Activated naive CD4-positive, alpha-beta T cell treated with anti-CD3 and anti-CD28 coated beads, Interleukin-2, amount 50 U/mL, for 24 hours (primary cell): Measurements from ENCODE around the gene ANXA1.
"Not testable (repeated sequence)": the region's sequence is repeated elsewhere in the genome, so short reads cannot be mapped to it uniquely, and the experiment has no call there.

Experiments used
- H3K27ac Mint-ChIP-seq: one replicate; pipeline ENCODE4 v1.8.0; 2021; ENCODE audit warnings: mild to moderate bottlenecking, mixed read lengths
- H3K27me3 Mint-ChIP-seq: one replicate; pipeline ENCODE4 v1.8.0; 2021; ENCODE audit warnings: mixed read lengths
- H3K36me3 Mint-ChIP-seq: one replicate; pipeline ENCODE4 v1.8.0; 2021; ENCODE audit warnings: mixed read lengths
- H3K4me1 Mint-ChIP-seq: one replicate; pipeline ENCODE4 v1.8.0; 2021; ENCODE audit warnings: mixed read lengths
- H3K4me3 Mint-ChIP-seq: one replicate; pipeline ENCODE4 v1.8.0; 2021; ENCODE audit warnings: mild to moderate bottlenecking, mixed read lengths
- H3K9me3 Mint-ChIP-seq: one replicate; pipeline ENCODE4 v1.8.0; 2021; ENCODE audit warnings: mixed read lengths

ANXA1 gene, protein sequence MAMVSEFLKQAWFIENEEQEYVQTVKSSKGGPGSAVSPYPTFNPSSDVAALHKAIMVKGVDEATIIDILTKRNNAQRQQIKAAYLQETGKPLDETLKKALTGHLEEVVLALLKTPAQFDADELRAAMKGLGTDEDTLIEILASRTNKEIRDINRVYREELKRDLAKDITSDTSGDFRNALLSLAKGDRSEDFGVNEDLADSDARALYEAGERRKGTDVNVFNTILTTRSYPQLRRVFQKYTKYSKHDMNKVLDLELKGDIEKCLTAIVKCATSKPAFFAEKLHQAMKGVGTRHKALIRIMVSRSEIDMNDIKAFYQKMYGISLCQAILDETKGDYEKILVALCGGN

DNA sequence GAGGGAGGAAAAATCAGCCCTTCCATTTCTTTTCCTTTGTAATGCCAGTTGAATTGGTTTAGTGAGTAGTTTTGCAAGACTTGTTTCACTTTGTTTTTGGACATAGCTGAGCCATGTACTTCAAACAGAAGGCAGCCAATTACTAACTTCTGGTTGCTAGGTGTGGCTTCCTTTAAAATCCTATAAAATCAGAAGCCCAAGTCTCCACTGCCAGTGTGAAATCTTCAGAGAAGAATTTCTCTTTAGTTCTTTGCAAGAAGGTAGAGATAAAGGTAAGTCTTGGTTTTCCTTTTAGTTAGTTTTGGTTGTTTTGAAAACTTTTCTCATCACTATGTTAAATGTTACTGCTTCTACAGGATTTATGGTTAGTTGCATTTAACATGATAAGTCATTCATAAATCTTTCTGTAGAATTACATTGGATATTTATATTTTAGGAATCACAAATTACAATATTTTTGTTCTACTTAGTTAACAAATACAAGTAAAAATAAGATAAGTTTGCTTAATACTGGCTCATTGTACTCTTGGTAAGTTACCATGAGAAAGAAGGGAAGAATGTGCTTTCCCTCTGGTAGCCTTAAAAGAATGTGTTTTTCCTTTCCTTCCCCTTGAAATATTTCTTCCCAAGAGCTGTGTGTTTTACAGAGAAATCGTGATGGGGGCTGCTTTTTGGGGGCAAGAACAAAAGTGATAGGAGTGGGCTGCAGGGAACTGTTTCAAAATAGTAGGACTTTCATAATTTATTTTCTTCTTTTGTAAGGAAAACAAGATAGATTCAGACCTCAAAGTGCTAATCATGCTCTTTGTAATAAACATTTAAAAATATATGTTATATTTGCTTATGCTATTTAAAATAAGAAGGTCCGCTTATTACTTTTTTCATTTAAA is at the start of gene ANXA1:
ANXA1 (plus strand) TSS at position 213 of the 890 bp plus-strand sequence. CDS start 6,671 bp downstream, outside the sequence.
- Mint-ChIP-seq H3K27ac (peak within 1 kb of the TSS; percentile 95), H3K4me1 (peaks cover 89% of the 10 kb centered on the region), H3K36me3 (peaks cover 4% of the 10 kb centered on the region), H3K4me3 (peak within 1 kb of the TSS; percentile 86), H3K9me3 (no peaks in the 10 kb centered on the region), H3K27me3 (no peaks in the 10 kb centered on the region)

DNA sequence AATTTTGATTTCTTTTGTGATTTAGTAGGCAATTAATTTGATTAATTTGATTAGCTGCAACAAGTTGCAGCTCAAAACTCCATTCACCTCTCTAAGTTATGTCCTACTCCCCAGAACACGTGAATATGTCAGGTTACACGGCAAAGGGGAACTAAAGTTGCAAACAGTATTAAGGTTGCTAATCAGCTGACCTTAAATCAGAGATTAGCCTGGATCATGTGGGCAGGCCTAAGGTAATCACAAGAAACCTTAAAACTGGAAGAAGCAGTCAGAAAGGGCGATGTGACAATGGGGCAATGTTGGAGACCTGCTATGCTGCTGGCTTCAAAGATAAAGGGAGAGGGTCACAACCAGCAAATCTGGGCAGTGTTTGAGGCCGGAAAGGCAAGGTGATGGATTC is 47.3 kb upstream of the ANXA1 start:
- Mint-ChIP-seq H3K4me3 (no peak overlapping the region), H3K27me3 (no peaks in the 10 kb centered on the region), H3K27ac (no peak overlapping the region), H3K4me1 (no peaks in the 10 kb centered on the region), H3K9me3 (no peaks in the 10 kb centered on the region), H3K36me3 (no peaks in the 10 kb centered on the region)

DNA sequence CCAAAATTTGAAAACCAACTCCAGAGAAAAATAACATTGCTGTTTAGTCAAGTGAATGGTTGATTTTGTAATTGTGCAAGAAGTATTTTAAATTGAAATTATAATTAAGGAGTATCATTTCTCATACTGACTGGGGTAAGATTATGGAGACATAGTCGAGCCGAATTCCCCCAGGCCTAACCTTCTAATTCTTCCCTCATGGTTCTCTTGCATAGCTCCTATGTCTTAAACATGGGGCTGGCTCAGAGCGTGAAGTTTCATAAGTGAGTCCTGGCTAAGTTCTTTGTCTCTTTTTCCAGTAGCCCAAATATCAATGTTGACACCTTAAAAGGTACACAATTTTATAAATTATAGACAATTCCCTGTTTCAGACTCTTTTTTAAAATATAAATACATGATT is 46.7 kb upstream of the ANXA1 start:
- Mint-ChIP-seq H3K9me3 (no peaks in the 10 kb centered on the region), H3K4me3 (no peak overlapping the region), H3K27me3 (no peaks in the 10 kb centered on the region), H3K36me3 (no peaks in the 10 kb centered on the region), H3K4me1 (no peaks in the 10 kb centered on the region), H3K27ac (no peak overlapping the region)

DNA sequence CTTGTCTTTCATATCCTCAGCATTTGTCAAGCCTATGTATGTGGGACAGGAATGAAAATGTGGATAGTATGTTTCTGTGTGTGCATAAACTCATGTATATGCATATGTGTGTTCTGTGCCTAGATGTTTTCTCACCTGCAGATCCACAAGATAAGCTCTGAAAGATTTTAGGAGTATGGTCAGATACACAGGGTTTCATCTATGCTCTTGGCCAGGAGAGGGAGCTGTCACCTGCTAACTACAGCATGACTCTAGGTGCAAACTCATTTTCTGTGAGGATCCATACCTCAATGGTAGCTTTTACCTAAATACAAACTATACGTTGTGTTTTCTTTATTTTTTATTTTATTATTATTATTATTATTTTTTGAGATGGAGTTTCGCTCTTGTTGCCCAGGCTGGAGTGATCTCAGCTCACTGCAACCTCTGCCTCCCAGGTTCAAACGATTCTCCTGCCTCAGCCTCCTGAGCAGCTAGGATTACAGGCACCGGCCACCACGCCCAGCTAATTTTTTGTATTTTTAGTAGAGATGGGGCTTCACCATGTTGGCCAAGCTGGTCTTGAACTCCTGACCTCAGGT is 44.1 kb upstream of the ANXA1 start:
- H3K9me3 Mint-ChIP-seq, H3K27me3 Mint-ChIP-seq, H3K36me3 Mint-ChIP-seq, H3K27ac Mint-ChIP-seq, H3K4me1 Mint-ChIP-seq, H3K4me3 Mint-ChIP-seq: not testable (repeated sequence)

DNA sequence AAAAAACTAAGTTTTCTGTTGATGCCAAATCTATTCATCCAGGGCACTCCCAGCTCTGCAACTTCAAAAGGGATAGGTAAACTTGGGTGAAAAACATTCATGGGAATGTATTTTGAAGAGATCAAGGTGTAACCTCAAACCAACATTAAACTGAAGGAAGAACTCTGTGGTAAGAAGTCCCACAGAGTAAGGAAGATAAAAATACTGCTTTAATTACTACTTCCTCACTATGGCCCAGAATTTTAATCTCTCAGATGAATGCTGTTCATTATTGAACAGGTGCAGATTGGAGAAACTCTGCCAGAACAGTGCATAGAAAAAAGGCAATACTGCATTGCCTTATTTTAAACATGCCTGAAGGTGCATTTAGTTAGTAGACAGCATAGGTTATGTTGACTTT is 37.6 kb upstream of the ANXA1 start:
- H3K4me1 Mint-ChIP-seq: peaks cover 57% of the 10 kb centered on the region
- peak overlapping the region; percentile 53 for H3K27ac Mint-ChIP-seq
- H3K36me3 Mint-ChIP-seq: no peaks in the 10 kb centered on the region
- no peaks in the 10 kb centered on the region for H3K9me3 Mint-ChIP-seq
- H3K27me3 Mint-ChIP-seq: no peaks in the 10 kb centered on the region
- H3K4me3 Mint-ChIP-seq: peak overlapping the region; percentile 13

DNA sequence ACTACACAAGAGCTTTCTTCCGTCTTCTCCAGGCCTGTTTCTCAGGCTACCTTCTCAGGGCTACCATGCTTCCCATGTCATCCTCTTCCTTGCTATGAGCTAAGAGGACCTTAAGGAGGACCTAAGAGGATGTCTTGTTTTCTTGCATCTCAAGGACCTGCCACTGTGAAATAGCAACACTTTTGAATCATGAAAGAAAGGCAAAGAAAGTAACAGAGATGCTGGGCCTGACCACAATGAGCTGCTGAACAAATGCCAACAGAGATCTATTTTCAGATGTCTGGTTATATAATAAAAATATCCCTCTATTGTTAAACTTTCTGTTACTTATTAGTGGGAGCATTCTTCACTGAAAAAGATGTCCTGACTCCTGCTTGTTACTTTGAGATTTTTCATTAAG is 36.7 kb upstream of the ANXA1 start:
- Mint-ChIP-seq H3K36me3 (no peaks in the 10 kb centered on the region), H3K27ac (no peak overlapping the region), H3K4me3 (no peak overlapping the region)

DNA sequence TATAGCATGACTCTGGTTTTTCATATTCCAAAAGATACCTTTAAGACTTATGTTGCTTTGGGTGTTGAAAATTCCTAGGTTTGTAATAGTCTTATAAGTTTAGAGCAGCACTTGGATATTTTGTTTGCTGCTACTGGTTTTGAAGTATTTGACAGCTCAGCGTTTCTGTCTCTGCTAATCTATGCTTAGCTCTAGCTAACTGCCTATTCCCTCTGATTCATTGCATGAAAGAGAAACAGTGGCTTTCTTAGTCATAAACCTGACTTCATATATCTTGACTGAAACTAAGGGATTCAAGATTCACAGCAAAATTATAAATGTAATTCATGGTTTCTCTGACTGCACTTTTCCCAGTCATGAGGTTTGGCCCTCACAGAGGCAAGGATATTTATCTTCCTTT is 35.6 kb upstream of the ANXA1 start:
- Mint-ChIP-seq H3K4me1 (peaks cover 57% of the 10 kb centered on the region), H3K27me3 (no peaks in the 10 kb centered on the region), H3K4me3 (peak overlapping the region; percentile 30), H3K27ac (peak overlapping the region; percentile 59), H3K36me3 (no peaks in the 10 kb centered on the region), H3K9me3 (no peaks in the 10 kb centered on the region)

More for the DNA sequence above, 36.7 kb upstream of the ANXA1 start:
- no peaks in the 10 kb centered on the region for H3K9me3 Mint-ChIP-seq
- peaks cover 57% of the 10 kb centered on the region for H3K4me1 Mint-ChIP-seq
- H3K27me3 Mint-ChIP-seq: no peaks in the 10 kb centered on the region

DNA sequence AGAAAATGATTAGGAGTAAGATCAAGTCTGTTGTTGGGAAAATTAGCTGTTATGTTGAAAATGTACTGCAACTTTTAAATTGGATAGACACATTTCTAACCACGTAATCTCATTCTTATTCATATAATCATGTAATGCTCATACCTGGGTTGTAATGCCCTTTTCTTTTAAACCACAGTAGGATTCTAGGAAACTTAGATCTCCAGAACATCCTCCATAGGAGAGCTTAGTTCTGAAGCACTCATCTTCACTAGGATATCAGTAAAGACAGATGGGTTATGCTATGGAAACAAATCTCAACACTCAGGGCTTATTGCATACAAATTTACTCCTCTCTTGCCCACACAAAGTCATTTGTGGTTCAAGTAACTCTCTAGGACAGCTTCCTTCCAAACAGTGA is 34.8 kb upstream of the ANXA1 start:
- no peak overlapping the region for H3K4me3 Mint-ChIP-seq
- peak overlapping the region; percentile 59 for H3K27ac Mint-ChIP-seq
- no peaks in the 10 kb centered on the region for H3K36me3 Mint-ChIP-seq
- peaks cover 57% of the 10 kb centered on the region for H3K4me1 Mint-ChIP-seq
- H3K9me3 Mint-ChIP-seq: no peaks in the 10 kb centered on the region
- H3K27me3 Mint-ChIP-seq: no peaks in the 10 kb centered on the region

DNA sequence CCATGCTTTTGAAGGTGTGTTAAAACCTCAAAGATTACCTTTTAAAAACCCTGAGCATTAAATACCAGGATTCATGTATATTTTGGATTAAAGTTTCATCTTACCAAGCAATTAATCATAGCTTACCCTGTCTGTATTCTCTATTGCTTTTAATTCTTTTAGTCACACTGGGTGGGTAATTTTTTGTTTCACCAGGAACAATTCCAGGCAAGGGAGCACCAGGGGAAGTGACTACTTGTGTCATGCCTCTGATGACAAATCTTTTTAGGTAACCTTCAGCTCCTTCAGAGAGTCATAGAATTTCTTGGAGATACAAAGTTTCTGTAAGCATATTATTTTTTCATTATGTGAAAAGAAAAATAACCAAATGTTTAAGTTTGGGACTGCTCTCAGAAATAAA is 33.4 kb upstream of the ANXA1 start:
- no peaks in the 10 kb centered on the region for H3K36me3 Mint-ChIP-seq
- H3K27ac Mint-ChIP-seq: no peak overlapping the region
- no peaks in the 10 kb centered on the region for H3K9me3 Mint-ChIP-seq
- no peaks in the 10 kb centered on the region for H3K27me3 Mint-ChIP-seq
- no peak overlapping the region for H3K4me3 Mint-ChIP-seq
- H3K4me1 Mint-ChIP-seq: peaks cover 50% of the 10 kb centered on the region

DNA sequence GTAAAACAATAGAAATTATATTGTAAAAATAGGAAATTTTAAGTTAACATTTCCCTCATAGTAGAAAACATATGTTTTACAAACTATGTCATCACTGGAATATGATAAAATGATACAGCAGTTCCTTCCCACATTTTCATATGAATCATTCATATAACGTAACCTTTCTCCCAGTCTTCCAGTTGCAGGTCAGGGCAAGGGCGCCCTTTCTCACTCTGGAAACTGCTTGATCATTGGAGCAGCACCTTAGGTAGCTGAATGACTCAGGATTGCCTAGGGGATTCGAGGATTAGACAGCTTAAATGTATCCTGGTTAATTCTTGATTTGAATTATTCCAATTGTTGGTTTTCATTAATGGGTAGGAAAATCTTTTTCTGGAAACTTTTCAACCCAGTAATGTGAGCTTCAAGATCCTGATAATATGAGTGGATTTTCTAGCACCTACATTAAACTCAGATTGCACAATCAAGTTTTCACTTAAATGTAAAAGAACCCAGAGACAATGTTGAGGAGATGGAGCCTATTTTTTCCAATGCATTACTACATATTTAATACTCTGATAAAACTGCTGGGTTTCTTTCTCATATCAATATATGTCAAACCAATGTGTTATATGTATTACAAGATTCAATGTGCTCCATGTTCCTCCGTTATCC is 32.6 kb upstream of the ANXA1 start:
- no peaks in the 10 kb centered on the region for H3K36me3 Mint-ChIP-seq
- H3K4me3 Mint-ChIP-seq: no peak overlapping the region
- peaks cover 43% of the 10 kb centered on the region for H3K4me1 Mint-ChIP-seq
- H3K9me3 Mint-ChIP-seq: no peaks in the 10 kb centered on the region
- no peaks in the 10 kb centered on the region for H3K27me3 Mint-ChIP-seq
- no peak overlapping the region for H3K27ac Mint-ChIP-seq

DNA sequence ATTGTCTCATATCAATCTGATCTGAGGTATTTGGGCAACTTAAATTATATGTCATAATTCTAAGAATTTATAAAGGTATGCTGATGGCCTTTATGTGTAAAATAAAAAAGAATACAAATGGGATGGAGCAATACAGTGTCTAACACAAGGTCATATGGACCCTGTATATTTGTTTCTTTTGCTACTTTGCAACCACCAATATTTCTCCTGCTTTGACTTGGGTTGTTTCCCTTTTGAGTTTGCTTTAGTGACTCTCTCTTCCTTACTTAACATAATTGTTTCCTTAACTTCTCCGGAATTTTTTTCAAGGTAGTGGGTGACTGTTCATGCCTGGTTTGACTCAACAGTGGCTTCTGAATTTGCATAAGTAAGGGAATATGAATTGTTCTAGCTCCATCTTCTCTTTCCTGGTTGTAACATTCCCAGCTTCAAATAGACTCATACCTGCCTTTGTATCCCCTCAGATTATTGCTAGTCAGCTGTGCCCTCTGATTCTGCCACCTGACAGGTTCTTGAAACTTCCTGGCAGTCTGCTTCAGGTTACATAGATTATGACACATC is 30.2 kb upstream of the ANXA1 start:
- H3K27ac Mint-ChIP-seq: no peak overlapping the region
- H3K27me3 Mint-ChIP-seq: no peaks in the 10 kb centered on the region
- no peaks in the 10 kb centered on the region for H3K36me3 Mint-ChIP-seq
- H3K9me3 Mint-ChIP-seq: no peaks in the 10 kb centered on the region
- no peak overlapping the region for H3K4me3 Mint-ChIP-seq
- H3K4me1 Mint-ChIP-seq: peaks cover 19% of the 10 kb centered on the region

DNA sequence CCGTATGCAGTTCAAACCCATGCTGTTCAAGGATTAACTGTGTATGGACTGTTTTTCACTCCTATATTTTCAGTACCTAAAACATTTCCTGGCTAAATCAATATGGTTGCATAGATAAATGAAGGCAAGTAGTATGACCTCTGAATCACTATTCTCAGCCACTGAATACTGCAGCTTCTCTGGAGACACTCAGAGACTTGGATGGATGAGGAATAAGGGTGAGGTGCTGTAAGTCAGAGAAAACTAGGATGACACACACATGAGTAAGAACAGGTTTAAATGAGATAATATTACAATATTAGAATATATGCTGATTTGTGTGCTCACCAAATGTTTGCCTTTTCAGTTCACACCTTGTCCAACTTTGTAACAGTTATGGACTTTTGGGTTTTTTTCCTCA is 26.0 kb upstream of the ANXA1 start:
- H3K4me3 Mint-ChIP-seq: no peak overlapping the region
- H3K36me3 Mint-ChIP-seq: peaks cover 2% of the 10 kb centered on the region
- no peak overlapping the region for H3K27ac Mint-ChIP-seq
- H3K4me1 Mint-ChIP-seq: peaks cover 13% of the 10 kb centered on the region
- H3K9me3 Mint-ChIP-seq: no peaks in the 10 kb centered on the region
- no peaks in the 10 kb centered on the region for H3K27me3 Mint-ChIP-seq

DNA sequence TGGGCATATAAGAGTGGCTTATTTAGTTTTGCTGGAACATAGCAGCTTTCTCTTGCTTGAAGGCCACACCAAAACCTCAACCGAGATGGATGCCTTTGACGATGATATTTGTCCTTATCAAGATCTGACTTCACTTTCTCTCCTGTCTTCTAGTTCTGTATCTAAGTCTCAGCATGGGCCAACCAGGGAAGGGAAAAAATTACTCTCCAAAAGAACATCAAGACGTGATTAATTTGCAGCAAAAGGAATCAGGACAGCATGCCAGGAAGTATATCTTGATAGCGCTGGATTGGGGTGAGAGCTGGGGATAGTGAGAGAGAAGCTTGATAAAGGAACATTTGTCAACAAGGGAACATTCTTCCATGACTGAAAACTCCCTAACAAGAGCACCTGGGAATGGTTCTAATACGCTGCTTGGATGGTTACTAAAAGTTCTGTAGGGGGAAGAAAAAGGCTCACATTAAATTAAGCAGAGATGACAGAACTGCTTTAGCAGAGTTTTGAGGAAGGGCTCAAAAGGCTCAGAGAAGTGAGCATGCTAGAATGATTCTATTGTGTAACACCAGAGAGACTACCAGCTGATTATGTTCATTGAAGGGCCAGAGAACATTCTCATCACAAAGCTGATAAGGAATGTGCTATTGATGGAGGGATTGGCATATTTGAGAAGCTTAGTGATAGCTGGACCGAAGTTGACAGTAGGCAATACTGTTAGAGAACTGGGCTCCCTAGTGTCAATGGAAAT is 21.6 kb upstream of the ANXA1 start:
- Mint-ChIP-seq H3K9me3 (no peaks in the 10 kb centered on the region), H3K27ac (no peak overlapping the region), H3K27me3 (no peaks in the 10 kb centered on the region), H3K4me3 (no peak overlapping the region), H3K36me3 (peaks cover 2% of the 10 kb centered on the region), H3K4me1 (peaks cover 42% of the 10 kb centered on the region)

DNA sequence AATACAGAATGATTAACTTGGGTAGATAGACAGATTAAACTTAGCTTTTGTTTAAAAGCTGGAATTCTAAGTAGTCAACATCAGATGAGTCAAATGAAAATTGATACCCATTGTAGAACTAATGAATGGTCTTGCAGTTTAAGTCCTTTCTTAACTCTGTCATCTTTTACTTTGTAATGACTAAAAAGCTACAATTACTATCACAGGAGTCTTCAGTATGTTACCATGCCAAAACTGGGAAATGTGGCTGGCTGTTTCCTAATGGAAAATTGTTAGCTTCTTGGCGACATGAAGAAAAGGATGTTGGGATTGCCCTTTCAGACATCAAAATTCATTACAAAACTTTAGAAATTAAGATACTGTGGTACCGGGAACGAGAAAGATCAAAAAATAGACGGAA is 20.2 kb upstream of the ANXA1 start:
- peak overlapping the region; percentile 88 for H3K4me3 Mint-ChIP-seq
- peaks cover 47% of the 10 kb centered on the region for H3K4me1 Mint-ChIP-seq
- H3K36me3 Mint-ChIP-seq: peaks cover 2% of the 10 kb centered on the region
- H3K27me3 Mint-ChIP-seq: no peaks in the 10 kb centered on the region
- H3K9me3 Mint-ChIP-seq: no peaks in the 10 kb centered on the region
- H3K27ac Mint-ChIP-seq: peak overlapping the region; percentile 93
